ENCODE measurements around the gene NRG3.

NRG3 gene

DNA sequence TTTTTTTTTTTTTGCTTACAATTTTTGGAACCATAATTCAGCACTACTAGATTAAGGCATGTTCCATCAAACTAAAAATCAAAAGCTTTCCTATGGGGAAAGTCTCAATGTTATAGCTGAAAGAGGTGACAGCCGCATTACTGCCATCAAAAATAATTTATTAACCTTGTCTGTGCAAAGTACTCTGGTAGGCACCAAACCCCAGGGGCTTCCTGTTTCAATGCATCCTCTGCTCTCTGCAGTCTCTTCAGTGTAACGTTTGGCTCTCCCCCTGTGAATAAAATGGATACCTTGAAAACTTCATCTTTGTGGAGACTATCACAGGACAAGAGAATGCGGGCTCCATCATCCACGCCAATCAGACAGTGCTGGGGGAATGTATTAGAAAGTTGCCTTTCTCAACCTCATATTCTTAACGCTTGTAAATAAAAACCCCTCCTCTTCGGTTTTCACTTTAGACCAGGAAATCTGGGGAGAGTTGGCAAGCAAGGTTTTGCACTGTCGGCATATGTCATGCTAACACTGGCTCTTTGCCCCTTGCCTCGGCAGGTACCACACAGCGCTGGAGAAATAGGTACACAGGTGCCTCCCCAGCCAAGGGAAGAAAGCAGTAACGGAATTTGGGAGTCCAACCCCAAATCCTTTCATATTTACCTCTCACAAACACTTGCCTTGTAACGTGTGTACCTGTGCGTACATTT, 1.6 kb upstream of the NRG3 start:
- TF ChIP-seq POLR2A (IDR thresholded peaks at IDR 0.05; ENCODE audit: low read depth, low read length): no peak
- FAIRE-seq: no peak
- DNase-seq (ENCODE audit: insufficient read length, low spot score): no peak

DNA sequence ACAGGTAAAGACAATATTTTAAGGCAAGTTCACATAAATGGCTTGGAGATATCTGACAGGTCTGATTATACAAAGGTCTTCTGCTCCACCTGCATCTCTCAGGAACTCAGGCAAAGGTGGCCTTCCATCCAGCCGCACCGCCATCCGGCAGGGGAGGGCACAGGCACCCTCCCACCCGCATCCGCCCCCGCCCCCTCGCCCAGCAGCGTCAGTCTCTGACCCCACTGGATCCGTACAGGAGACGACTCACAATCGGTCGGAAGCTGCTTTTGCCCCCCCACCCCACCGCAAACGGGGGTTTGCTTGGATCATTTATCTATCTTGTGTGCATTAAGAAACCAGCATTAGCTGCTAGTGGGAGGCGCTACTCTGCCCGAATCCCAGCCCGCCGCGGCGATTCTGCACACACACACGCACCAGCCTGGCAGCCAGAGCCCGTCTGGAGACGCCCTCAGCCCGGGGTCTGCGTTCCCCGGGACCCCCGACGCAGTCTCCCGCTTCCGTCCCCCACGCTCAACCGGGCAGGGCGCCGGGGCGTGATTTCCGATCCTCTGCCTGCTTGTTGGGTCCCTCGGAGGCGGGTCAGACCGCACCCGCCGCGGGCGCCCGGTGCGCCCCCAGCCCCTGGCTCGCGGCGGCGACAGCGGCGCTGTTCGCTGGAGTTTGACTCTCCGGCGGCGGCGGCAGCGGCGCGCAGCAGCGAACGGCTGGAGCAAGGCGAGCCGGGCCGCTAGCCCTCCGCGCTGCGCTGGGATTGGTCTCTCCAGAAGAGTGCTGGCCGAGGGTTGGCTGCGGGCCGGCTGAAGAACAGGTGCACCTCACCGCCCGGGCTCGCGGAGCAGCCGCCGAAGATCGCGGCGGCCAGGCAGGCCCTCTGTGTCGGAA, 820 bp upstream of the NRG3 start:
- TF ChIP-seq POLR2A (IDR thresholded peaks at IDR 0.05; ENCODE audit: low read depth, low read length): no peak
- DNase-seq (ENCODE audit: insufficient read length, low spot score): no peak
- FAIRE-seq: no peak

DNA sequence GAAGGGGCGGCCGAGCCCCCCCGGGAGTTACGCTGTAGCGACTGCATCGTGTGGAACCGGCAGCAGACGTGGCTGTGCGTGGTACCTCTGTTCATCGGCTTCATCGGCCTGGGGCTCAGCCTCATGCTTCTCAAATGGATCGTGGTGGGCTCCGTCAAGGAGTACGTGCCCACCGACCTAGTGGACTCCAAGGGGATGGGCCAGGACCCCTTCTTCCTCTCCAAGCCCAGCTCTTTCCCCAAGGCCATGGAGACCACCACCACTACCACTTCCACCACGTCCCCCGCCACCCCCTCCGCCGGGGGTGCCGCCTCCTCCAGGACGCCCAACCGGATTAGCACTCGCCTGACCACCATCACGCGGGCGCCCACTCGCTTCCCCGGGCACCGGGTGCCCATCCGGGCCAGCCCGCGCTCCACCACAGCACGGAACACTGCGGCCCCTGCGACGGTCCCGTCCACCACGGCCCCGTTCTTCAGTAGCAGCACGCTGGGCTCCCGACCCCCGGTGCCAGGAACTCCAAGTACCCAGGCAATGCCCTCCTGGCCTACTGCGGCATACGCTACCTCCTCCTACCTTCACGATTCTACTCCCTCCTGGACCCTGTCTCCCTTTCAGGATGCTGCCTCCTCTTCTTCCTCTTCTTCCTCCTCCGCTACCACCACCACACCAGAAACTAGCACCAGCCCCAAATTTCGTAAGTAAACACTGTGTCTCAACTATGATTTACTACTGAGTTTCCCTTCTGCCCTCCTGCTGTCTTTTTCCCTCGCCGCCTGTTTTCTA, 666 bp downstream of the NRG3 start:
- TF ChIP-seq POLR2A (IDR thresholded peaks at IDR 0.05; ENCODE audit: low read depth, low read length): no peak
- no peak for DNase-seq (ENCODE audit: insufficient read length, low spot score)
- FAIRE-seq: no peak

DNA sequence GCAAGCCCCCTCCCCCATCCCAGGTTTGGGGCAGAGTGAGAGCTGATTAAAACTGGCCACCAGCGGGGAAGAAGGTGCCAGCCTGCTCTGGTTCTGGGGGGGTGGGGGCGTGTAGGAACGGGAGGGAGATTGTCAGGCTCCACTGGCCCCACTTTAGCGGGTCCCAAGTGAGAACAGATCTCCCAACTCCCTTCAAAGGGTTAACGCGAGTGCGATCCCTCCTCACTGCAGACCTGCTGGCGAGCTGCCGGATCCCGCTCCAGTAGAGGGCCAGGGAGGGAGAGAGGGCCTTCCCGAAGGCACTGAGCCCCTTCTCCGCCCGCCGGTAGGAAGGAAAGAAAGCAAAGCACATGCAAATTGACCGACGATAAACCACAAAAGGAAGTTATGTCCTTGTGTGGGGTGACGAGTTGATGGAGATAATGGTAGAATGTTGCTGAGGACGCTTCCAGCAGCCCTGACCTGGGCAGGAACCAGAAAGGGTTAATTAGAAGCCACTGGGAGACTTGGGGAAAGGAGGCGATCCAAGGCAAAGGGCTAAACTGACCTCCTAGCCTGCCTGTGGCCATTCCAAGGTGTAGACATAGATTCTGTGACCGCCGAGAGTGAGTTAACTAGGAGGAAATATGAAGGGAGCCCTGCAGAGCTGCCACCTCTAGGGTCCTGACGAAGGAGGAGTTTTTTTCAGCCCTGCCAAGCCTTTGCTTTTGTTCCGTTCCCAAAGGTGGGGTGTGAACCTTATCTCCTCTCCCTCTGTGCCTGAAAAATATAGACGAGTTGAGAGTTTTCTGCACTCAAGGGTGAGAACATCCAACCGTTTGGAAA, 1.5 kb downstream of the NRG3 start:
- no peak for TF ChIP-seq POLR2A (IDR thresholded peaks at IDR 0.05; ENCODE audit: low read depth, low read length)
- FAIRE-seq (no peak), DNase-seq (ENCODE audit: insufficient read length, low spot score) (no peak)

DNA sequence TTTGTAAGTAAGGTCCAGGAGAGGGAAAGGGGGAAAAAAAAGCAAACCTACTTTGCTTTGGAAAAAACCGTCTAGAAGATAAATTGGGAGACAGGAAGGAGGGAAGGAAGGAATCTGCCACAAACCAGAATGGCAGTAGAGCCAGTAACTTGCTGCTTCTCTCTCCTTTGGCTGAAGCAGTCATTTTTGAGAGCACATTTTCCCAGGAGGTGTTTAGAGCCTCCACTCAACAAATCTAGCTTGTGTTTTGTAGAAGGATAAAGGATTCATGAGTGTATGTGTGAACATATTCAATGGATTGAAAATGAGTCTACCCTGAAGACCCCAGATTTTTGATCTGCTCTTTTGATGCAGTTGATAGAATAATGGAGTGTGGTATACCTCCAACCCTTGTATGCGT, 2.6 kb downstream of the NRG3 start:
- no peak for TF ChIP-seq POLR2A (IDR thresholded peaks at IDR 0.05; ENCODE audit: low read depth, low read length)
- DNase-seq (ENCODE audit: insufficient read length, low spot score) (no peak), FAIRE-seq (no peak)

DNA sequence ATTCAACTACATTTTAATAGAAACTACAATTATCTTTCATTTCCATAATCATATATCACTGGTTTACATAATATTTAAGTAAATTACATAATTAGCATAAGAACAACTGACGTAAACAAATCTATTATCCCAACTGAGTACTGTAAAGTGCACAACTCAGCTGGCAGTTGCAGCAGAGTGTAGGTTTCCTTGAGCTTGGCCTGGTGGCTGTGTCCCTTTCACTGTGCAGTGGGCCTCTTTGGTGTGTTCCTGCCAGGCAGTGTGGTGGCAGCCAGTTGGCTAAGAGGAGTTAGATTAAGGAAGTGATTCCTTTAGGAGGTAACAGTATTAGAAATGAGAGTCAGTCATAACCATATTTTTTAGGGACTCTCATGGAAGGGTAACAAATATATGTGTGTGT, 7.0 kb downstream of the NRG3 start:
- no peak for FAIRE-seq
- TF ChIP-seq POLR2A (IDR thresholded peaks at IDR 0.05; ENCODE audit: low read depth, low read length): no peak
- no peak for DNase-seq (ENCODE audit: insufficient read length, low spot score)

DNA sequence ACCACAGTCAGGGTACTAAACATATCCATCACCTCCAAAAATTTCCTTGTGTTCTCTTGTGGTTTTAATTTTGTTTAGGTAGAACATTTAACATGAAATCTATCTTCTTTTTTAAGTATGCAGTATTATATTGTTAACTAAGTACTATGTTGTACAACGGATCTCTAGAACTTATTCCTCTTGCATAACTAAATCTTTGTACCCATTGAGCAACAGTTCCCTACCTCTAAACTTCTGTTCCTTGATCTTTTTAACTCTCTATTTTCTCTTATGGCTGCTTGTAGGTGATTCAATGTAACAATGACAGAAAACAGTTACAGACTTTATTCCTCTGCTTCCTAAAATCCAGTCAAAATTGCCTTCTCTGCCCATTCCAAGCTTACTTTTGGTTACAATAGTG, 9.9 kb downstream of the NRG3 start:
- no peak for TF ChIP-seq POLR2A (IDR thresholded peaks at IDR 0.05; ENCODE audit: low read depth, low read length)

DNA sequence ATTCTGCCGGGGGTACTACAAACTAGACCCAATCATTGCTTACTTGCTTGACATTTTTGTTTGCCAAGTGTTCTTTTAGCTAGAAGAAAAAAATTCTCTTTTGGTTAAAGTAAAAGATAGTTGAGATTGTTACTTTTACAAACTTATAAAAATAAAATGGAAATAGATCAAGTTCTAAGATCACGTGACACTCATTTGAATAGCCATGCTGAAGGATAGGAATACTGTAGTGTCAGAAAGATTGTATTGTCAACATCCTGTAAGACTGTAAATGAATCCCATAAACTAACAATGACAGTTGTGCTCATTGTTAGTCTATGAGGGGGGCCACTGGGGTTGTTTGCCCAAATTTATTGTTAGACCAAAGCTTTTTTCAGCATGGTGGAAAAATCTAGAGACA, 10.5 kb downstream of the NRG3 start:
- no peak for TF ChIP-seq POLR2A (IDR thresholded peaks at IDR 0.05; ENCODE audit: low read depth, low read length)
- DNase-seq (ENCODE audit: insufficient read length, low spot score) (no peak), FAIRE-seq (no peak)

More for the DNA sequence above, 9.9 kb downstream of the NRG3 start:
- FAIRE-seq: no peak
- DNase-seq (ENCODE audit: insufficient read length, low spot score): no peak

DNA sequence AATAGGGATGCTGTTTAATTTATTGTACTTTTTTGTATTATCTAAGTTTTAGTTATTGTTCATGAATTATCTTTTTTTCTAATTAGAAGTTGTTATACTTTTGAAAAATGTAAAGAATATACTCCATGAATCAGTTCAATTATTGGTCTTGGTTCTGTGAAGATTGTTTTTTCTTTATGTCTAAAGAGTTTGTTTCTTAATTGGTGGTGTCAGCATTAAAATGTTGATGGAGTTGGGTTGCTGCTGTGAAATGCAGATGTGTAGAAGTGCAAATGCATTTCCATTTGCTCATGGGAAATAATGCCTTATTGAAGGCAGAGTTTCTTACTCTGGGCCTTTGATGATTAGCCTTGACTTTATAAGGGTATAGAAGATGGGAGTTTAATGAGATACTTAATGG, 11.9 kb downstream of the NRG3 start:
- DNase-seq (ENCODE audit: insufficient read length, low spot score): no peak
- TF ChIP-seq POLR2A (IDR thresholded peaks at IDR 0.05; ENCODE audit: low read depth, low read length): no peak
- no peak for FAIRE-seq

DNA sequence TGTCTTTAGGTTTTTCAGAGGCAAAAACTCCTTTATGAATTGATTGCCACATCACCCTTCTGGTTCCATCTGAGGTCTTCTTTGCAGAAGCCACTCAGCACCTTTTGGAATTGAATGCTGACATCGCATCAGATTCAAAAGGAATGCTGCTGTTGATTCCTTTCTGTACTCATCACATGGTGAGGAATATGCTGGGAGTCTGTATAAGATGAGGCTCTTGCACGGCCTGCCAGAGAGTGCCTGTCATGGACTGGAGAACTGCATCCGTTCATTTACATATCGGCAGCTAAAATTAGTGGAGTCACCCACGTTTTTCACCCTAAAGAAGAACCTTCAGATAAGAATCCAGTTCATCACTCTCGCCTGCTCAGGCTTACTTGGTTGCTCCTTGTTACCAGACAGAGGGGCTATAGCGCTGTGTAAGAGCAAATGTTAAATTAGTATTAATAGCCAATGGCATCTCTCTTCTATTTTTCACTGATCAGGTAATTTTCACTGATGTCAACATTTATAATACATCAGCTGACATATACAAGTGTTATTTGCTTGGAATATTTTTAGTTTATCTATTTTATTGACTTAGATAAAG, 14.3 kb downstream of the NRG3 start:
- TF ChIP-seq POLR2A (IDR thresholded peaks at IDR 0.05; ENCODE audit: low read depth, low read length): no peak
- no peak for FAIRE-seq
- no peak for DNase-seq (ENCODE audit: insufficient read length, low spot score)

DNA sequence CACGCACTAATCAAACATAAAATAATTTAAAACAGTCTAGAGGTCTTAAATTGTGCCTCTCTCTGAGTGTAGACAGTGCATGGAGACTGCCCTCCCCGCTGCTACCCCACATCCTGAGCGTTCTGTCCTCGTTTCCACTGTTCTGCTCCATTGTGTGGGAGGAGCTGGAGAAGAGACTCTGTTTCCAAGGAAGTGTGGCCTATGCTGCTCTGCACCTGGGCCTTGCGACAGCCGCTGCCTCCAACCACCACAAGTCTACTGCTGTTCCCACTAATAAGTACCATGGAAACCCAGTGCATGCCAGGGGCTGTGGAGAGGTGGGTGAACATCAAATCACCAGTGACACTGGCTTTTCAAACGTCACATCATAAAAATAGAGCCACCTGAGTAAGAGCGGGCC, 19.6 kb downstream of the NRG3 start:
- FAIRE-seq (no peak), DNase-seq (ENCODE audit: insufficient read length, low spot score) (no peak)
- TF ChIP-seq POLR2A (IDR thresholded peaks at IDR 0.05; ENCODE audit: low read depth, low read length): no peak

DNA sequence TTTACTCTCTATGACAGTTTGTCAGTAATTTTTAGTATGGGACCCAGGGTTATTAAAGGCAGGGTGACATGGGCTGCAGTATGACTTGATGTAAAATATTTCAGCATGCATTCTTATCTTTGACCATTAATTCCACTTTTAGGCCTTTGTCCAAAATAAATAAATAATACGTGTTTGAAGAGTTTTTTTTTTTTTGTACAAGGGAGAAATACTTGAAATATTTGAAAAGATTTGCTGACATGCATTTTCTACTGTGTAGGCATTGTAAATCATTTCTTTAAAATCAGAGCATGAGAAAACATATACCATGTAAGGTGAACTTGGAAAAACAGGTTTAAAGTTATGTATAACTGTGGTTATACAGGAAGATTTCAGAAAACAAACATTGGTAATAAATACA, 23.5 kb downstream of the NRG3 start:
- FAIRE-seq (no peak), DNase-seq (ENCODE audit: insufficient read length, low spot score) (no peak)
- no peak for TF ChIP-seq POLR2A (IDR thresholded peaks at IDR 0.05; ENCODE audit: low read depth, low read length)

DNA sequence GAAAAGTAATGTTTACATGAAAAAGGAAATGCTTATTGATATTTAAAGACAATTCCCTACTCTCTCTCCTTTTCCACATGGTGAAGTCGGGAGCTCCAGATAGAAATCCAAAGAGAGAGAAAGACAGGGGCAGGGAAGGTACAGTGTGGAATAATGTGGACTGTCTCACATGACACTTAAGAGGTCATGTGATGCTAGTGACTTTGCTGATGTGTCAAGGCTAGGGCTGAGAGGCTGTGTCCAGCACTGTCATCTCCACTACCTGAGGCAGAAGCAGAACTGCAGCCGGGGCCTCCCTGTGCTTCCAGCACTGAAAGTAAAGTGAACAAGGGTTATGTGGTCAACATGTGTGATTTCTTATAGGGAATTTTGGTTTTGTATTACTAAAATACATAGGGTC, 26.0 kb downstream of the NRG3 start:
- FAIRE-seq (no peak), DNase-seq (ENCODE audit: insufficient read length, low spot score) (no peak)
- no peak for TF ChIP-seq POLR2A (IDR thresholded peaks at IDR 0.05; ENCODE audit: low read depth, low read length)
